OCI-LY7 (cell line): ENCODE data around the gene HDAC4. TPM values are rescaled to one million over a fixed set of nuclear protein-coding genes. Genes with fewer than 3 reads are reported as not detected.

Source experiments
- BruUV-seq: library from RNA; stranded (reverse); fragments of 400-500 nt; replicated peaks from 2 replicates; lab custom pipeline; 2021; lab: Mats Ljungman, UMichigan
- CTCF ChIA-PET: fragments of 300-600 bp; sonication (Branson Sonifier 250); formaldehyde crosslinking; loops from one replicate; lab custom pipeline; 2022; ENCODE audit warnings: antibody characterized with exemption; ENCODE audit not compliant: unreplicated experiment; lab: Charles Lee
- POLR2A ChIA-PET: fragments of 300-600 bp; sonication (Branson Sonifier 250); formaldehyde crosslinking; loops from one replicate; lab custom pipeline; 2022; ENCODE audit warnings: antibody characterized with exemption; lab: Charles Lee
- DNase-seq: peaks from one replicate; pipeline ENCODE4 v3.0.0-alpha.2; 2015; ENCODE audit warnings: low spot score
- H2AFZ ChIP-seq: fragments of 200-600 bp; sonication (generic), shearing (Covaris generic); 2 replicates; pipeline ENCODE4 v1.6.1; 2014; ENCODE audit warnings: mild to moderate bottlenecking, antibody characterized with exemption, low read length, moderate library complexity
- H3K27ac ChIP-seq: fragments of 200-600 bp; sonication (generic); 2 replicates; pipeline ENCODE4 v1.5.1; 2014; ENCODE audit warnings: mixed run types, low read depth, mild to moderate bottlenecking, moderate library complexity, low read length, inconsistent platforms; ENCODE audit not compliant: poor library complexity, severe bottlenecking
- H3K36me3 ChIP-seq: fragments of 200-600 bp; sonication (generic); 2 replicates; pipeline ENCODE4 v1.6.1; 2014; ENCODE audit warnings: mild to moderate bottlenecking, antibody characterized with exemption, low read length, moderate library complexity, mixed read lengths; ENCODE audit not compliant: insufficient read depth
- H3K4me1 ChIP-seq: fragments of 200-600 bp; sonication (generic); 2 replicates; pipeline ENCODE4 v1.5.1; 2014; ENCODE audit warnings: mild to moderate bottlenecking, low read length; ENCODE audit not compliant: insufficient read depth, poor library complexity, severe bottlenecking
- H3K4me2 ChIP-seq: fragments of 200-600 bp; sonication (generic); 2 replicates; pipeline ENCODE4 v1.6.1; 2014; ENCODE audit warnings: mild to moderate bottlenecking, low read length
- H3K4me3 ChIP-seq: fragments of 200-600 bp; sonication (generic); 2 replicates; pipeline ENCODE4 v1.5.1; 2014; ENCODE audit warnings: mild to moderate bottlenecking, low read depth, low read length; ENCODE audit not compliant: poor library complexity, severe bottlenecking
- H3K79me2 ChIP-seq: fragments of 200-600 bp; sonication (generic); 2 replicates; pipeline ENCODE4 v1.6.1; 2016; ENCODE audit warnings: low read depth, mild to moderate bottlenecking, low read length, moderate library complexity, mixed read lengths; ENCODE audit not compliant: insufficient read depth
- H3K9me2 ChIP-seq: fragments of 200-600 bp; sonication (generic); 2 replicates; pipeline ENCODE4 v1.6.1; 2016; ENCODE audit warnings: mild to moderate bottlenecking, low read length, mixed read lengths; ENCODE audit not compliant: insufficient read depth
- H3K9me3 ChIP-seq: fragments of 200-600 bp; sonication (generic); 2 replicates; pipeline ENCODE4 v1.6.1; 2014; ENCODE audit warnings: mild to moderate bottlenecking, mixed run types, low read length, mixed read lengths
- H4K20me1 ChIP-seq: fragments of 200-600 bp; sonication (generic); 2 replicates; pipeline ENCODE4 v1.6.1; 2014; ENCODE audit warnings: mild to moderate bottlenecking, antibody characterized with exemption, low read length, moderate library complexity, mixed read lengths; ENCODE audit not compliant: insufficient read depth
- EZH2phosphoT487 ChIP-seq: fragments of 200-600 bp; sonication (generic); IDR thresholded peaks from 2 replicates; pipeline ENCODE4 v1.6.1; 2018; ENCODE audit warnings: low read depth, borderline replicate concordance, mild to moderate bottlenecking, mixed run types, antibody characterized with exemption, low read length, moderate library complexity, mixed read lengths
- intact Hi-C: fragments of 100-400 bp; cut with micrococcal nuclease; formaldehyde crosslinking; loops from one replicate; pipeline ENCODE4 v1.10.0; 2022; ENCODE audit not compliant: unreplicated experiment
- total RNA-seq, 2 experiments: library from RNA; depleted of rRNA in 1 of 2; stranded (reverse); fragments of >200 nt in 1 of 2; shearing (Covaris generic) in 1 of 2; gene quantifications; 2 replicates each; pipeline ENCODE4 v1.2.3, GENCODE V29; 2014 to 2022
- TF ChIP-seq, protein P1 (sequence below): fragments of 200-600 bp; sonication (generic); conservative IDR thresholded peaks from 2 replicates; pipeline ENCODE4 v1.5.1; 2014; ENCODE audit warnings: mild to moderate bottlenecking, antibody characterized with exemption, low read length, moderate library complexity, mixed read lengths

Gene HDAC4
- total RNA-seq, 2 experiments from 2014 or later: 10.2 to 20.6 TPM

DNA sequence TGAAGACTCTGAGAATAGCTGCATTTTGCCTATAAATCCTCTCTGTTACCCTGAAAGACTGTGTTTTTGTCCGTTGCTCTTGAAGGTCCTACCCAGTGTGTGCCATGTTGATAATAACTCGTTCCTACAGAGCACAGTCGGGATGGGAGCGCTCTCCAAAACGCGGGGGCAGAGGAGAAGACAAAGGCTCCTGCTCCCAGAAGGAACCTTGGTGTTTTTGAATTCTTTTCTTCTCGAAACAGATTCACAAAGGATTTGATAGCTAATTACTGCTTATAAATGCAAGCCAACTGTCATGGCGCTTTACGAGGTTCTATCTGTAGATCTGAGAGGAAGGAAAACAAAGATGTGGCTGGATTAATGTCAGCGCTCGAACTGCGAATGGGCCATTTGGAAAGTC, 19.3 kb upstream of the HDAC4 start:
- H3K79me2 ChIP-seq: no peaks in the 10 kb centered on the region
- intact Hi-C loops: no loop called here
- H3K4me1 ChIP-seq: no peaks in the 10 kb centered on the region
- H3K27ac ChIP-seq: no peak overlapping the region
- no peaks in the 10 kb centered on the region for H3K9me2 ChIP-seq
- no TSS peak for BruUV-seq
- H3K4me2 ChIP-seq: no peak overlapping the region
- no peak overlapping the region for H3K4me3 ChIP-seq
- ChIA-PET CTCF (no interaction called here), POLR2A (no interaction called here)
- TF ChIP-seq, protein P1, sequence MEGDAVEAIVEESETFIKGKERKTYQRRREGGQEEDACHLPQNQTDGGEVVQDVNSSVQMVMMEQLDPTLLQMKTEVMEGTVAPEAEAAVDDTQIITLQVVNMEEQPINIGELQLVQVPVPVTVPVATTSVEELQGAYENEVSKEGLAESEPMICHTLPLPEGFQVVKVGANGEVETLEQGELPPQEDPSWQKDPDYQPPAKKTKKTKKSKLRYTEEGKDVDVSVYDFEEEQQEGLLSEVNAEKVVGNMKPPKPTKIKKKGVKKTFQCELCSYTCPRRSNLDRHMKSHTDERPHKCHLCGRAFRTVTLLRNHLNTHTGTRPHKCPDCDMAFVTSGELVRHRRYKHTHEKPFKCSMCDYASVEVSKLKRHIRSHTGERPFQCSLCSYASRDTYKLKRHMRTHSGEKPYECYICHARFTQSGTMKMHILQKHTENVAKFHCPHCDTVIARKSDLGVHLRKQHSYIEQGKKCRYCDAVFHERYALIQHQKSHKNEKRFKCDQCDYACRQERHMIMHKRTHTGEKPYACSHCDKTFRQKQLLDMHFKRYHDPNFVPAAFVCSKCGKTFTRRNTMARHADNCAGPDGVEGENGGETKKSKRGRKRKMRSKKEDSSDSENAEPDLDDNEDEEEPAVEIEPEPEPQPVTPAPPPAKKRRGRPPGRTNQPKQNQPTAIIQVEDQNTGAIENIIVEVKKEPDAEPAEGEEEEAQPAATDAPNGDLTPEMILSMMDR: no peak
- TF ChIP-seq EZH2phosphoT487: no peak
- H3K9me3 ChIP-seq: no peaks in the 10 kb centered on the region
- H3K36me3 ChIP-seq: no peaks in the 10 kb centered on the region
- no peak overlapping the region for H2AFZ ChIP-seq
- no peaks in the 10 kb centered on the region for H4K20me1 ChIP-seq
- no peak for DNase-seq

DNA sequence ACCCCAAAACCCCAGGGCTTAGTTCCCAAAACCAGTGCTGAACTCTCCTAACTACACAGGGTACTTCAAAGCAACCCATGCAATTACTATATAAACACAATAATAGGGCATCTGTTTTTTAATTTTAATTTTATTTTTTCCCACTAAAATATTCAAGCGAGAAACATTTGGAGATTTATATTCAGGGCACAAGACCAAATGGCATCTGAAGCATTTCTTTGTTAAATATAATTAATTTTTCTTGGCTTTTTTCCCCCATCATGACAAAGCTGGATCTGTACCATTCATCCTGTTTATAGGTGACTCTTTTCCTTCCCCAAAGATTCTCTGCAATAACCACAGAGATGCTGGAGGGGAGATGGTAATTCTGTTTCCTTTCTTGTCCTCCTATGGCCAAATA, 18.1 kb upstream of the HDAC4 start:
- no peak overlapping the region for H3K4me3 ChIP-seq
- no peaks in the 10 kb centered on the region for H3K9me3 ChIP-seq
- no peaks in the 10 kb centered on the region for H3K79me2 ChIP-seq
- no peak for TF ChIP-seq EZH2phosphoT487
- TF ChIP-seq, protein P1: no peak
- no peaks in the 10 kb centered on the region for H4K20me1 ChIP-seq
- no TSS peak for BruUV-seq
- intact Hi-C loops: no loop called here
- no peak overlapping the region for H2AFZ ChIP-seq
- POLR2A ChIA-PET: no interaction called here
- H3K4me1 ChIP-seq: no peaks in the 10 kb centered on the region
- H3K27ac ChIP-seq: no peak overlapping the region
- CTCF ChIA-PET: no interaction called here
- DNase-seq: no peak
- H3K9me2 ChIP-seq: no peaks in the 10 kb centered on the region
- no peaks in the 10 kb centered on the region for H3K36me3 ChIP-seq
- no peak overlapping the region for H3K4me2 ChIP-seq

DNA sequence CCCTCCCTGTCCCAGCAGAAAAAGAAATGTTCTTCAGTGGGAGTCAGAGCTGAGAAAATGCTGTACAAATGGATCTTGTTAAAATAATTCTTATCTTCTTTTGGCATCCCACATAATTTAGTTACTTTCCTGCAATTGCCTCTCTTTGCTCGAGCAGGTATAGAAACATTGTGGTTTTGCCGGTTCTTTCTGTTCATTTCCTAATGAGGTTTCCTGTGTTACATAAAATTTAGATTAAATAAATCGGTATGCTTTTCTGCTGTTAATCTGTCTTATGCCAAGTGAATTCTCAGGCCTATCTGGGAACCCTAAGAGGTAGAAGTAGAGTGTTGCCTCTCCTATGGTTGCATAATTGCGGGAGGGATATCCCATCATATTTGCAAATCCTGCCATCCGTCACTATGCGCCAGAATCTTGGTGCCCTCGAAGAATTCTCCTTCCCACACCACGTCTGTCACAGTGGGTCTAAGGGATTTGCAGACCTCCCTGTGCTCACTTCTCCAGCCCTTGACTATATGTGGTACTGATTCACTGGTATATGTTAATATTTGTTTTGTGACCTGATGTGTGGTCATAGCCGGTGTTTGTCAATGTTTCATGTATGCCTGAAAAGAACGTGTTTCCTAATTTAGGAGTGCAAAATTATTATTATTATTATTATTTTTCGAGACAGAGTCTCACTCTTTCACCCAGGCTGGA, 12.2 kb upstream of the HDAC4 start:
- DNase-seq: no peak
- H3K9me3 ChIP-seq: no peaks in the 10 kb centered on the region
- ChIA-PET POLR2A (interaction anchor here (0.6 kb wide), 1 partner anchor 155 kb away, joined by 3 read pairs; no protein-coding TSS in a partner anchor), CTCF (no interaction called here)
- BruUV-seq: no TSS peak
- no peak overlapping the region for H3K27ac ChIP-seq
- H3K4me3 ChIP-seq: no peak overlapping the region
- no peaks in the 10 kb centered on the region for H3K4me1 ChIP-seq
- H3K4me2 ChIP-seq: no peak overlapping the region
- no peaks in the 10 kb centered on the region for H3K9me2 ChIP-seq
- intact Hi-C loops: no loop called here
- TF ChIP-seq, protein P1: no peak
- no peak for TF ChIP-seq EZH2phosphoT487
- no peaks in the 10 kb centered on the region for H4K20me1 ChIP-seq
- H3K36me3 ChIP-seq: no peaks in the 10 kb centered on the region
- no peak overlapping the region for H2AFZ ChIP-seq
- H3K79me2 ChIP-seq: no peaks in the 10 kb centered on the region
